ENCODE data around the gene AP5S1.

The AP5S1 gene

DNA sequence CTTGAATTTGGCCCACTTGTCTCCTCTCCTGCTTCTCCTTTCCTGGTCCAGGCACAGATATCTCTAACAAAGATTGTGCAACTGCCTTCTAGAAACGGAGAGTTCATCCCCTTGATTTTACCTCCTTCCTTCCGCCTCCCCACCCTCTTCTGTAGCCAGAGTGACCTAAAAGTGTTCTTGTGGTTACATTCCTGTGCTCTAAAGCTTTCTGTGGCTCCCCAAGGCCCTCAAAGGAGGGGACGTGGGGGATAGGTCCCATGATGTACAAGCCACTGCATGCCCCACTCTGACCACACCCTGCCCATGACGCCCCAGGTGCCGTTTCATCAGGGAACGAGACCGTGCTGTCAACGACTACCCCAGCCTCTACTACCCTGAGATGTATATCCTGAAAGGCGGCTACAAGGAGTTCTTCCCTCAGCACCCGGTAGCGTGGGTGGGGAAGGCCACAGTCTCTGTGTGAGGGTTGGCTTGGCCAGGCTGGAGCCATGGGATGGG, 16.0 kb upstream of the AP5S1 start:
- Histone ChIP-seq H3K36me3 (ENCODE audit: control insufficient read depth, insufficient read depth, low read length) (peaks cover 28% of the 10 kb centered on the region), H3K27ac (ENCODE audit: low read depth, low read length) (no peak overlapping the region), H3K4me1 (ENCODE audit: control insufficient read depth, insufficient read depth, low read length) (peaks cover 28% of the 10 kb centered on the region), H3K4me3 (ENCODE audit: low read length) (no peak overlapping the region), H3K27me3 (ENCODE audit: control insufficient read depth, insufficient read depth, low read length) (no peaks in the 10 kb centered on the region), H3K9ac (ENCODE audit: low read length) (no peak overlapping the region)

DNA sequence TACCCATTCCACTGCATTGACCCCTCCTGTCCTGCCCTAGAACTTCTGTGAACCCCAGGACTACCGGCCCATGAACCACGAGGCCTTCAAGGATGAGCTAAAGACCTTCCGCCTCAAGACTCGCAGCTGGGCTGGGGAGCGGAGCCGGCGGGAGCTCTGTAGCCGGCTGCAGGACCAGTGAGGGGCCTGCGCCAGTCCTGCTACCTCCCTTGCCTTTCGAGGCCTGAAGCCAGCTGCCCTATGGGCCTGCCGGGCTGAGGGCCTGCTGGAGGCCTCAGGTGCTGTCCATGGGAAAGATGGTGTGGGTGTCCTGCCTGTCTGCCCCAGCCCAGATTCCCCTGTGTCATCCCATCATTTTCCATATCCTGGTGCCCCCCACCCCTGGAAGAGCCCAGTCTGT, 15.6 kb upstream of the AP5S1 start:
- peak overlapping the region; percentile 96 for H3K27ac ChIP-seq (ENCODE audit: low read depth, low read length)
- peaks cover 28% of the 10 kb centered on the region for H3K36me3 ChIP-seq (ENCODE audit: control insufficient read depth, insufficient read depth, low read length)
- no peak overlapping the region for H3K9ac ChIP-seq (ENCODE audit: low read length)
- no peaks in the 10 kb centered on the region for H3K27me3 ChIP-seq (ENCODE audit: control insufficient read depth, insufficient read depth, low read length)
- H3K4me3 ChIP-seq (ENCODE audit: low read length) = no peak overlapping the region
- peaks cover 28% of the 10 kb centered on the region for H3K4me1 ChIP-seq (ENCODE audit: control insufficient read depth, insufficient read depth, low read length)

DNA sequence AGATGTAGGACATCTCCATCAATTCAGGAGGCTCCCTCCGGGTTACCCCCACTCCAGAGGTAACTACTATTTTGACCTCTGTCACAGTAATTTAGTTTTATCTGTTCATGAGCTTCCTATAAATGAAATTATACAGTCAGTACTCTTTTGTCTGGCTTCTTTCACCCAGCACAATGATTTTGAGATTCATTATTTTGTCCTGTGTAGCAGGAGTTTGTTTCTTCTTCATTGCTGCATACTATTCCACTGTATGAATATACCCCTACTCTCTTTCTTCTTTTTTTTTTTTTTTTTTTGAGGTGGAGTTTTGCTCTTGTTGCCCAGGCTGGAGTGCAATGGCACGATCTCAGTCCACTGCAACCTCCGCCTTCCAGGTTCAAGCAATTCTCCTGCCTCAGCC, 11.8 kb upstream of the AP5S1 start:
- Histone ChIP-seq H3K9ac (ENCODE audit: low read length) (no peak overlapping the region), H3K4me3 (ENCODE audit: low read length) (no peak overlapping the region), H3K36me3 (ENCODE audit: control insufficient read depth, insufficient read depth, low read length) (peaks cover 12% of the 10 kb centered on the region), H3K27ac (ENCODE audit: low read depth, low read length) (peak overlapping the region; percentile 96), H3K27me3 (ENCODE audit: control insufficient read depth, insufficient read depth, low read length) (no peaks in the 10 kb centered on the region), H3K4me1 (ENCODE audit: control insufficient read depth, insufficient read depth, low read length) (peaks cover 43% of the 10 kb centered on the region)

DNA sequence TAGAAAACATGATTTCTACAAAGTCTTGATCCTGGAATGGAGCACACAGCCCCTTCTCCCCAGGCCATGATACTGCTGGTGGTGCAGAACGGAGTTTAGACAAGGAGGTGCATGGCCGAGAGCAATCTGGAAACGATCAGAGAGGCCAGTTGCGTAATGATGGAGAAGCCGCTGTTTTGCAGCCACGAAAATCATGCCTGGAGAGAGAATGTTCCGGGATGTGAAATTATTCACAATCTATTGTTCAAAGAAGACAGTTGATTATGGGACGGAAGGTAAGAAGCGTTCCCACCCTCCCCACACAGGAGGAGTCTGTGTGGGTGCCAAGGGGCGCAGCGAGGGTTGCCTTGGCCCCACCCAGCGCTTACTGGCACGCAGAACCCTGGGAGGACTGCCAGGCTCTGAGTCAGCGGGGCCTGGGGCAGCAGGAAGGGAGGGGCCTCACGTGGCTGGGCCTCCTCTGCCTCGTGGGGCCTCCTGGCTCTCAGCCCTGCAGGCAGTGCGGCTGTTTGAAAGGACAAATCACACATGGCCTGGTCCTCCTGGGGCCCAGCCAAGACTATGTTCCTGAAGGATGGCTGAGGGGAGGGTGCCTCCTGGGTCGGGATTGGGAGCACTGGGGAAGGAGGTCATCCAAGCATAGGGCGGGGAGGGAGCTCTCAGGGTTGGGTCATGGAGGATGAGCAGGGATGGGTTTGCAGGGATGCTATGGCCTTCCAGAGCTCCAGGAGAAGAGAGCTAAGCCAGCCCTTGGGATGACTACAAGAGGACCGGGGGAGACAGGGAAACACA, 8.7 kb upstream of the AP5S1 start:
- no peaks in the 10 kb centered on the region for H3K36me3 ChIP-seq (ENCODE audit: control insufficient read depth, insufficient read depth, low read length)
- H3K4me3 ChIP-seq (ENCODE audit: low read length) = peak overlapping the region; percentile 79
- peak overlapping the region; percentile 32 for H3K9ac ChIP-seq (ENCODE audit: low read length)
- H3K4me1 ChIP-seq (ENCODE audit: control insufficient read depth, insufficient read depth, low read length) = peaks cover 33% of the 10 kb centered on the region
- no peaks in the 10 kb centered on the region for H3K27me3 ChIP-seq (ENCODE audit: control insufficient read depth, insufficient read depth, low read length)
- H3K27ac ChIP-seq (ENCODE audit: low read depth, low read length) = peak overlapping the region; percentile 88

DNA sequence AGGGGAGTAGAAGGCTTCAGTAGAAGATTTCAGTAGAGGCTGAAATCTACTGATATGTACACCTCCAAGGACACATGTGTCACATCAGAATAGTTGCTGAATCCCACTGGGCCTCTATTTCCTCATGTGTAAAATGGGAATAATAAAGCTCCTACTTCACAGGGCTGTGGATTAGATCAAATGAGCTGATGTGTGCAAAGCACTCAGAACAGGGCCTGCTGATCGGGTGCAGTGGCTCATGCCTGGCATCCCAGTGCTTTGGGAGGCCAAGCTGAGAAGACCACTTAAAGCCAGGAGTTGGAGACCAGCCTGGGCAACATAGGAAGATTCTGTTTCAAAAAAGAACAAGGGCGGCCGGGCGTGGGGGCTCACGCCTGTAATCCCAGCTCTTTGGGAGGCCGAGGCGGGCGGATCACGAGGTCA, 8.1 kb upstream of the AP5S1 start:
- H3K36me3 ChIP-seq (ENCODE audit: control insufficient read depth, insufficient read depth, low read length) = no peaks in the 10 kb centered on the region
- H3K4me3 ChIP-seq (ENCODE audit: low read length) = peak overlapping the region; percentile 22
- peaks cover 27% of the 10 kb centered on the region for H3K4me1 ChIP-seq (ENCODE audit: control insufficient read depth, insufficient read depth, low read length)
- H3K27me3 ChIP-seq (ENCODE audit: control insufficient read depth, insufficient read depth, low read length) = no peaks in the 10 kb centered on the region
- peak overlapping the region; percentile 32 for H3K9ac ChIP-seq (ENCODE audit: low read length)
- peak overlapping the region; percentile 88 for H3K27ac ChIP-seq (ENCODE audit: low read depth, low read length)

DNA sequence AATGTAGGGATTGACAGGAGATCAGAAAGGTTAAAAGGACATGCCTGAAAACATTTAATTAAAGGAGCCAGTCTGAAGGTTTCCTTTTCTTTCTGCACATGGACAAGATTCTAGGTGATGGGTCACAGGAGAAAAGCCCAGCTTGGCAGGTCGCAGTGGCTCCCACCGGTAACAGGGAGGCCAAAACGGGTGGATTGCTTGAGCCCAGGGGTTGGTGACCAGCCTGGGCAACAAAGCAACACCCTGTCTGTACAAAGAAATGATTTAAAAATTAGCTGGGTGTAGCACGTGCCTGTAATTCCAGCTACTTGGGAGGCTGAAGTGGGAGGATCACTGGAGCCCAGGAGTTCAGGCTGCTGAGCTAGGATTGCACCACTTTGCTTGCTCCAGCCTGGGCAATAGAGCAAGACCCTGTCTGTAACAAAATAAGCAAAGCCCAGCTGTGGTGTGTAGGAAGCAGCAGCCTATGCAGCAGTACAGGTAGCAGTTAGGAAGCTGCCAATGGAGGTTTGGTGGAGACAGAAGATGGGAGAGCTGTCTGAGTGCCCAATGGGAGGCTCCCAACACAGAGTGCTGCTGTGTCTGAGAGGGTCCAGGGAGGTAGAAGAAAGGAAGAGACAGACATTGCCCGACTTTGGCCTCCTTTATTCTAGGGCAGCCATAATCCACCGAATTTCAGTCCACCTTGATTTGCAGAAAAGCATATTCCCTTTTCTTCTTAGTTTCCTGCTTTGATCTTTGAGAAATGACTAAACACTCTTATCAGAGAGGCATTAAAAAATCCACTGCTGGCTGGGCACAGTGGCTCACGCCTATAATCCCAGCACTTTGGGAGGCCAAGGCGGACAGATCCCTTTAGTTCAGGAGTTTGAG, 7.1 kb upstream of the AP5S1 start:
- no peaks in the 10 kb centered on the region for H3K36me3 ChIP-seq (ENCODE audit: control insufficient read depth, insufficient read depth, low read length)
- H3K4me3 ChIP-seq (ENCODE audit: low read length) = no peak overlapping the region
- H3K4me1 ChIP-seq (ENCODE audit: control insufficient read depth, insufficient read depth, low read length) = peaks cover 20% of the 10 kb centered on the region
- no peak overlapping the region for H3K27ac ChIP-seq (ENCODE audit: low read depth, low read length)
- H3K27me3 ChIP-seq (ENCODE audit: control insufficient read depth, insufficient read depth, low read length) = no peaks in the 10 kb centered on the region
- H3K9ac ChIP-seq (ENCODE audit: low read length) = no peak overlapping the region

DNA sequence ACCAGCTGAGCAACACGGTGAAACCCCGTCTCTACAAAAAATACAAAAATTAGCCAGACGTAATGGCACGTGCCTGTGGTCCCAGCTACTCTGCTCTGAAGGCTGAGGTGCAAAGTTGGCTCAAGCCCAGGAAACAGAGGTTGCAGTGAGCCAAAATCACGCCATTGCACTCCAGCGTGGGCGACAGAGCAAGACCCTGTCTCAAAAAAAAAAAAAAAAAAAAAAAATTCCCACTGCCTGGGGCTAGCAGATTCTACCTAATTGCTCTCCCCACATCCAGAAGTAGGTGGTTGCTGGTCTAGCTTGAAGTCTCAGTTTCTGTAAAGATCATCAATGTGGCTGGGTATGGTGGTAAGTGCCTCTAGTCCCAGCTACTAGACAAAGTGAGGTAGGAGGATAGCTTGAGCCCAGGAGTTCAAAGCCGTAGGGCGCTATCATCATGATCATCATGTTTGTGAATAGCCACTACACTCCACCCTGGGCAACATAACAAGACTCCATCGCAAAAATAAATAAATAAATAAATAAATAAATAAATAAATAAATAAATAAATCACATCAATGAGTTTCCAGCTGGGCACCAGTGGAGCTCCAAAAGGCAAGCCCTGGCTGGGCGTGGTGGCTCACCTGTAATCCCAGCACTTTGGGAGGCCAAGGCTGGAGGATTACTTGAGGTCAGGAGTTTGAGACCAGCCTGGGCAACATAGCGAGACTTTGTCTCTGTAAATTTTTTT, 6.3 kb upstream of the AP5S1 start:
- Histone ChIP-seq H3K27ac (ENCODE audit: low read depth, low read length) (no peak overlapping the region), H3K4me3 (ENCODE audit: low read length) (no peak overlapping the region), H3K27me3 (ENCODE audit: control insufficient read depth, insufficient read depth, low read length) (no peaks in the 10 kb centered on the region), H3K4me1 (ENCODE audit: control insufficient read depth, insufficient read depth, low read length) (peaks cover 19% of the 10 kb centered on the region), H3K9ac (ENCODE audit: low read length) (no peak overlapping the region), H3K36me3 (ENCODE audit: control insufficient read depth, insufficient read depth, low read length) (no peaks in the 10 kb centered on the region)

DNA sequence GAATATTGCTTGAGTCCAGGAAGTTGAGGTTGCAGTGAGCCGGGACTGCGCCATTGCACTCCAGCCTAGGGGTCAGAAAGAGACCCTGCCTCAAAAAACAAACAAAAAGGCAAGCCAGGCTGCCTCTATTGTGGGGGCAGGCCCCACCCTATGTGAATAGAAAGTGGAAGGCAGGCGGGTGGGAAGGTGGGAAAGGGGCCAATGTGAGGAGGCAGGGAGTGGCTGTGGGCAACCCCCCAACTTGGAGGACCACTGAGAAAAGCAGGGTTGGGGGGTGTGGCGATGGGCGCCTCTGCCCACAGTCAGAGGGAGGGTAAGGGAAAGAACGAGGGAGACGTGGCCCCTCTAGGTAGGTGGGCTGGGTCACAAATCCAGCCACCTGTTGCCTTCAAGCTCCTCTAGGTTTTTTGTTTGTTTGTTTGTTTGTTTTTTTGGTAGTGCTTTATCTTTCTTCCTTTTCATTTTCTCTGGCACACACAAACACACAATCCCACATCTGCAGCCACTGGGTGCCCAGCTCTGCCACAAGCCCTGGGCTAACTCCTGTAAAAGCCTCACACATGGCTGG, 5.3 kb upstream of the AP5S1 start:
- no peaks in the 10 kb centered on the region for H3K27me3 ChIP-seq (ENCODE audit: control insufficient read depth, insufficient read depth, low read length)
- no peak overlapping the region for H3K4me3 ChIP-seq (ENCODE audit: low read length)
- no peaks in the 10 kb centered on the region for H3K36me3 ChIP-seq (ENCODE audit: control insufficient read depth, insufficient read depth, low read length)
- H3K9ac ChIP-seq (ENCODE audit: low read length) = no peak overlapping the region
- no peak overlapping the region for H3K27ac ChIP-seq (ENCODE audit: low read depth, low read length)
- H3K4me1 ChIP-seq (ENCODE audit: control insufficient read depth, insufficient read depth, low read length) = peaks cover 24% of the 10 kb centered on the region

DNA sequence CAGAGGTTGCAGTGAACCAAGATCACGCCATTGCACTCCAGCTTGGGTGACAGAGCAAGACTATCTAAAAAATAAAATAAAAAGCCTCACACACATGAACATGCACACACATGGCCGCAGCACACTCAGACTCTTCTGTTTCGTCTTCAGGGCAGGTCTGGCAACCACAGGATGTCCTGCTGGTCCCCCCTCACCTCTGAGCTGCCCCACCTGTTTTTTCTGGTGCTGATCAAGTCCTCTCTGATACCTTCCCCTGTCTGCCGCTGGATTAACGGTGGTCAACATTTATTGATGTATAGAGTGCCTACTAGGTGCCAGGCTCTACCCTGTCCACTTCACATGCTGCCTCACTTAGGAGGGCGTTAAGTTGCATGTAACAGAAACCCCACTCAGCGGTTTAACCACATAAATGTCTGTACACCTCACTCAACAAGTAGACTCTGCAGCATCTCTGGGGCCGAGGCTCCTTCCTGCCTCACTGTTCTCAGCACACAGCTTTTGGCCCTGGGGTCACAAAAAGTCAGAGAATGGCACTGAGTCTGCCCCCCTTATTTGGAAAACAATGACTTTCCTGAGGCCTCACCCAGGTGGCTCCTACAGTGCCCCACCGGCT, 4.5 kb upstream of the AP5S1 start:
- Histone ChIP-seq H3K27ac (ENCODE audit: low read depth, low read length) (no peak overlapping the region), H3K36me3 (ENCODE audit: control insufficient read depth, insufficient read depth, low read length) (no peaks in the 10 kb centered on the region), H3K9ac (ENCODE audit: low read length) (no peak overlapping the region), H3K27me3 (ENCODE audit: control insufficient read depth, insufficient read depth, low read length) (no peaks in the 10 kb centered on the region), H3K4me1 (ENCODE audit: control insufficient read depth, insufficient read depth, low read length) (peaks cover 21% of the 10 kb centered on the region), H3K4me3 (ENCODE audit: low read length) (no peak overlapping the region)

DNA sequence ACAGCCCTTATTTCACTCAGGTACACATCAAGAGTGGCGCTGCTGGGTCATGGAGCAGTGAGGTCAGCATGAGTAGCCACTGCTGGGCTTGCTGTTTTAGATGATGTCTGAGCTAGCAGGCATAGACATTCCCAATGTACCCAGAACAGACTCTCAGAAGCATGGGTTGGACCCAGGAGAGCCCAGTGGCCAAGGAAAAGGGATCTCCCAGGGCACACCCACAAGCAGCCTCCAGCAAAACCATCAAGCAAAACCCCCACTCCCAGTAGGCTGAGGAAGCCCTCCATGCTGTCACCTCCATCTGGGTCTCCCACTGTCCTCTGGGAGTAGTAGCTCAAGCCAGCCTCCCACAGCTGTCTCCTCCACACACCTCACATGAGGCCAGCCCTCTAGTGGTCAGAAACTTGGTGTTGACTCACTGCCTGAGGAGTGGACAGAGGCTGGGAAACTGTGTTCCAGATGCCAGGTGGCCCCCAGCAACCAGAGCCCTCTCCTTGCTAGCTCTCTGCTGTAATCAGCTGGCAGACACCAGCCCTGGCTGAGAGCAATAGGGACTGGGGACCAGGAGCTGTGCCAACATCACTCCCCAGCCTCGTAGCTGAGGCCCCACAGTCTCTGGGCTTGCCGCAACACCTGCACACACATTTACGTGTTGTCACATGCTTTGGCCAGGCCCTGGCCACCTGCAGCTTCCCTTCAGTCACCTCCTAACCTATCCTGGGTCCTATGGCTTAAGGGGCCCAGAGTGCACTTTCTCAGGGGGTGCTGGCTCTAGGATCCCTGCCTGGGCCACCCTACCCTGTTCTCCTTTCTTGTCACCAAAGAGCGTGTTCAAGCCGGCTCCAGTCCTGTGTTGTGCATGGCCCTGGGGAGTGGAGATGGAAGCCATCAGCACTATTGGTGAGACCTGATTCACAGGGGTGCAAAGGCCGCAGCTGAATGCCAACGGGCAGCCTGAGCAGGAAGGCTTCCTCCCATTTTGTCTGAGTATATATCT, 1.9 kb upstream of the AP5S1 start:
- H3K4me1 ChIP-seq (ENCODE audit: control insufficient read depth, insufficient read depth, low read length) = peaks cover 13% of the 10 kb centered on the region
- H3K36me3 ChIP-seq (ENCODE audit: control insufficient read depth, insufficient read depth, low read length) = peaks cover 6% of the 10 kb centered on the region
- peak overlapping the region; percentile 66 for H3K27ac ChIP-seq (ENCODE audit: low read depth, low read length)
- H3K9ac ChIP-seq (ENCODE audit: low read length) = peak overlapping the region; percentile 49
- no peaks in the 10 kb centered on the region for H3K27me3 ChIP-seq (ENCODE audit: control insufficient read depth, insufficient read depth, low read length)
- no peak overlapping the region for H3K4me3 ChIP-seq (ENCODE audit: low read length)

Measured in rectal smooth muscle tissue (tissue), 1 donor.